OCI-LY7 (cell line): ENCODE data around the gene MAP1S. TPM values are rescaled to one million over a fixed set of nuclear protein-coding genes. Genes with fewer than 3 reads are reported as not detected.

Source experiments
- BruUV-seq: library from RNA; stranded (reverse); fragments of 400-500 nt; replicated peaks from 2 replicates; lab custom pipeline; 2021; lab: Mats Ljungman, UMichigan
- CTCF ChIA-PET: fragments of 300-600 bp; sonication (Branson Sonifier 250); formaldehyde crosslinking; loops from one replicate; lab custom pipeline; 2022; ENCODE audit warnings: antibody characterized with exemption; ENCODE audit not compliant: unreplicated experiment; lab: Charles Lee
- POLR2A ChIA-PET: fragments of 300-600 bp; sonication (Branson Sonifier 250); formaldehyde crosslinking; loops from one replicate; lab custom pipeline; 2022; ENCODE audit warnings: antibody characterized with exemption; lab: Charles Lee
- DNase-seq: peaks from one replicate; pipeline ENCODE4 v3.0.0-alpha.2; 2015; ENCODE audit warnings: low spot score
- H2AFZ ChIP-seq: fragments of 200-600 bp; sonication (generic), shearing (Covaris generic); 2 replicates; pipeline ENCODE4 v1.6.1; 2014; ENCODE audit warnings: mild to moderate bottlenecking, antibody characterized with exemption, low read length, moderate library complexity
- H3K27ac ChIP-seq: fragments of 200-600 bp; sonication (generic); 2 replicates; pipeline ENCODE4 v1.5.1; 2014; ENCODE audit warnings: mixed run types, low read depth, mild to moderate bottlenecking, moderate library complexity, low read length, inconsistent platforms; ENCODE audit not compliant: poor library complexity, severe bottlenecking
- H3K36me3 ChIP-seq: fragments of 200-600 bp; sonication (generic); 2 replicates; pipeline ENCODE4 v1.6.1; 2014; ENCODE audit warnings: mild to moderate bottlenecking, antibody characterized with exemption, low read length, moderate library complexity, mixed read lengths; ENCODE audit not compliant: insufficient read depth
- H3K4me1 ChIP-seq: fragments of 200-600 bp; sonication (generic); 2 replicates; pipeline ENCODE4 v1.5.1; 2014; ENCODE audit warnings: mild to moderate bottlenecking, low read length; ENCODE audit not compliant: insufficient read depth, poor library complexity, severe bottlenecking
- H3K4me2 ChIP-seq: fragments of 200-600 bp; sonication (generic); 2 replicates; pipeline ENCODE4 v1.6.1; 2014; ENCODE audit warnings: mild to moderate bottlenecking, low read length
- H3K4me3 ChIP-seq: fragments of 200-600 bp; sonication (generic); 2 replicates; pipeline ENCODE4 v1.5.1; 2014; ENCODE audit warnings: mild to moderate bottlenecking, low read depth, low read length; ENCODE audit not compliant: poor library complexity, severe bottlenecking
- H3K79me2 ChIP-seq: fragments of 200-600 bp; sonication (generic); 2 replicates; pipeline ENCODE4 v1.6.1; 2016; ENCODE audit warnings: low read depth, mild to moderate bottlenecking, low read length, moderate library complexity, mixed read lengths; ENCODE audit not compliant: insufficient read depth
- H3K9me2 ChIP-seq: fragments of 200-600 bp; sonication (generic); 2 replicates; pipeline ENCODE4 v1.6.1; 2016; ENCODE audit warnings: mild to moderate bottlenecking, low read length, mixed read lengths; ENCODE audit not compliant: insufficient read depth
- H3K9me3 ChIP-seq: fragments of 200-600 bp; sonication (generic); 2 replicates; pipeline ENCODE4 v1.6.1; 2014; ENCODE audit warnings: mild to moderate bottlenecking, mixed run types, low read length, mixed read lengths
- H4K20me1 ChIP-seq: fragments of 200-600 bp; sonication (generic); 2 replicates; pipeline ENCODE4 v1.6.1; 2014; ENCODE audit warnings: mild to moderate bottlenecking, antibody characterized with exemption, low read length, moderate library complexity, mixed read lengths; ENCODE audit not compliant: insufficient read depth
- CTCF ChIP-seq: fragments of 200-600 bp; sonication (generic); conservative IDR thresholded peaks from 2 replicates; pipeline ENCODE4 v1.5.1; 2014; ENCODE audit warnings: mild to moderate bottlenecking, antibody characterized with exemption, low read length, moderate library complexity, mixed read lengths
- EZH2phosphoT487 ChIP-seq: fragments of 200-600 bp; sonication (generic); IDR thresholded peaks from 2 replicates; pipeline ENCODE4 v1.6.1; 2018; ENCODE audit warnings: low read depth, borderline replicate concordance, mild to moderate bottlenecking, mixed run types, antibody characterized with exemption, low read length, moderate library complexity, mixed read lengths
- intact Hi-C: fragments of 100-400 bp; cut with micrococcal nuclease; formaldehyde crosslinking; loops from one replicate; pipeline ENCODE4 v1.10.0; 2022; ENCODE audit not compliant: unreplicated experiment
- total RNA-seq, 2 experiments: library from RNA; depleted of rRNA in 1 of 2; stranded (reverse); fragments of >200 nt in 1 of 2; shearing (Covaris generic) in 1 of 2; gene quantifications; 2 replicates each; pipeline ENCODE4 v1.2.3, GENCODE V29; 2014 to 2022

Gene MAP1S
- total RNA-seq, 2 experiments from 2014 or later: 31.6 to 53.1 TPM

- Histone ChIP-seq H4K20me1 (no peaks in the 10 kb centered on the region), H3K36me3 (peaks cover 28% of the 10 kb centered on the region), H3K4me2 (peak within 1 kb of the TSS; percentile 82), H3K4me3 (peak within 1 kb of the TSS; percentile 74), H3K9me3 (no peaks in the 10 kb centered on the region), H3K79me2 (peaks cover 55% of the 10 kb centered on the region), H3K4me1 (peaks cover 79% of the 10 kb centered on the region), H2AFZ (no peak within 1 kb of the TSS), H3K9me2 (no peaks in the 10 kb centered on the region), H3K27ac (peak within 1 kb of the TSS; percentile 93)
- TF ChIP-seq EZH2phosphoT487 (no peak), CTCF (no peak)
- CTCF ChIA-PET: no interaction called here
- POLR2A ChIA-PET: interaction anchor here (1.0 to 2.6 kb wide), 4 partner anchors 9 to 96 kb away, joined by 3 to 14 read pairs (median 6); partner anchors contain the start of genes JAK3 and MAP1S
- intact Hi-C loops: loop anchor here (5.0 to 10.0 kb wide), 3 partner anchors 227 to 444 kb away; partner anchors contain the start of genes DDA1, MAST3 and MRPL34
- peak; percentile 95 for DNase-seq
- no TSS peak for BruUV-seq
Observed at GRCh38 chr19:17751103-17751911, 32.0 kb downstream of the MAP1S start, which contains the start of gene FCHO1. TSS of gene FCHO1 (plus strand) at chr19:17751477. CDS start at chr19:17755165, 3,688 bp downstream.

GRCh38 chr19:17751912-17752273 lies 32.6 kb downstream of the MAP1S start:
- DNase-seq: no peak
- TSS peak; percentile 82 for BruUV-seq
- peaks cover 77% of the 10 kb centered on the region for H3K4me1 ChIP-seq
- no peaks in the 10 kb centered on the region for H4K20me1 ChIP-seq
- peak overlapping the region; percentile 93 for H3K27ac ChIP-seq
- intact Hi-C loops: loop anchor here (5.0 to 10.0 kb wide), 3 partner anchors 227 to 445 kb away; partner anchors contain the start of genes DDA1, MAST3 and MRPL34
- H2AFZ ChIP-seq: no peak overlapping the region
- POLR2A ChIA-PET: interaction anchor here (1.0 to 2.6 kb wide), 6 partner anchors 10 to 95 kb away, joined by 3 to 14 read pairs (median 6); partner anchors contain the start of genes JAK3 and MAP1S
- H3K79me2 ChIP-seq: peaks cover 58% of the 10 kb centered on the region
- CTCF ChIA-PET: interaction anchor here (1.2 kb wide), 1 partner anchor 15 kb away, joined by 3 read pairs; no protein-coding TSS in a partner anchor
- no peaks in the 10 kb centered on the region for H3K9me2 ChIP-seq
- no peaks in the 10 kb centered on the region for H3K9me3 ChIP-seq
- peaks cover 34% of the 10 kb centered on the region for H3K36me3 ChIP-seq
- TF ChIP-seq EZH2phosphoT487 (no peak), CTCF (no peak)
- H3K4me2 ChIP-seq: peak overlapping the region; percentile 82
- peak overlapping the region; percentile 74 for H3K4me3 ChIP-seq
